Heart right ventricle (tissue), 16 donors: Measurements from ENCODE around the gene MARK3. TPM values are rescaled to one million over a fixed set of nuclear protein-coding genes. Genes with fewer than 3 reads are reported as not detected.

Experiments used
- ATAC-seq, 8 donors: fragments of 200-7000 bp; cut with Tn5 transposase; one replicate each; pipeline ENCODE4 v1.9.1; 2020; ENCODE audit warnings: mild to moderate bottlenecking in 8 of 8, moderate library complexity in 8 of 8, moderate number of reproducible peaks in 1 of 8
- DNase-seq, 2 donors: peaks; one replicate each; pipeline ENCODE4 v3.0.0-alpha.2; 2020
- H3K27ac ChIP-seq, 10 donors: fragments of 200-600 bp; sonication (generic) in 2 of 10; one replicate each; pipeline versions ENCODE4 v1.5.0 to v1.8.0; 2020 to 2022; ENCODE audit warnings: mild to moderate bottlenecking in 3 of 10
- H3K27me3 ChIP-seq, 7 donors: fragments of 200-600 bp; one replicate each; pipeline ENCODE4 v1.8.0; 2021 to 2022; ENCODE audit warnings: mild to moderate bottlenecking in 2 of 7
- H3K36me3 ChIP-seq, 9 donors: fragments of 200-600 bp; sonication (generic) in 1 of 9; one replicate each; pipeline versions ENCODE4 v1.5.0 to v1.8.0; 2020 to 2022; ENCODE audit warnings: mild to moderate bottlenecking in 2 of 9
- H3K4me1 ChIP-seq, 9 donors: fragments of 200-600 bp; sonication (generic) in 1 of 9; one replicate each; pipeline versions ENCODE4 v1.5.0 to v1.8.0; 2020 to 2022; ENCODE audit warnings: mild to moderate bottlenecking in 4 of 9
- H3K4me3 ChIP-seq, 10 donors: fragments of 200-600 bp; sonication (generic) in 2 of 10; one replicate each; pipeline versions ENCODE4 v1.5.0 to v1.8.0; 2020 to 2022; ENCODE audit warnings: mild to moderate bottlenecking in 7 of 10, moderate library complexity in 2 of 10
- H3K9me3 ChIP-seq, 11 donors: fragments of 200-600 bp in 10 of 11; sonication (generic) in 2 of 11; one replicate each; pipeline versions ENCODE4 v1.5.0 to v1.8.0; 2013 to 2022; ENCODE audit warnings: mild to moderate bottlenecking in 2 of 11, control low read depth in 1 of 11, moderate library complexity in 1 of 11
- CTCF ChIP-seq, 9 donors: fragments of 200-600 bp; sonication (generic) in 2 of 9; IDR thresholded peaks; one replicate each; pipeline versions ENCODE4 v1.5.0 to v1.8.0; 2021 to 2022; ENCODE audit warnings: antibody characterized with exemption in 9 of 9, mild to moderate bottlenecking in 5 of 9, moderate library complexity in 1 of 9
- WGBS, 2 donors: extraction: QIAGEN DNeasy Blood & Tissue Kit; methylation state at CpG; one replicate each; pipeline ENCODE4 v1.1.7; 2013; ENCODE audit warnings: inconsistent platforms in 1 of 2; 5-methylcytosine and 5-hydroxymethylcytosine counted together
- intact Hi-C, 10 donors: fragments of 100-400 bp; cut with DNase I; formaldehyde crosslinking; loops; one replicate each; pipeline versions ENCODE4 v1.11.1 to v1.14.2; 2022
- polyA plus RNA-seq, 2 donors: library from polyadenylated mRNA; stranded (reverse); fragments of 200-250 nt; gene quantifications; one replicate each; pipeline ENCODE4 v1.2.3, GENCODE V29; 2013
- total RNA-seq, 10 donors: library from RNA; stranded (reverse); fragmentation: NEBNext Ultra II Directional in 3 of 10; extraction: Animal tissue kit (Norgen Biotek cat#: 25700) in 3 of 10; gene quantifications; one replicate each; pipeline versions ENCODE4 v1.2.1 to v1.2.4, GENCODE V29; 2021 to 2023
- donor health status: Arrhythmogenic right ventricular cardiomyopathy.
- donor health status: ischemic (EF 13 %, LVEDD 7.1; RV severe dilation, severe dysfunction).
- donor health status: healthy with polysubstance abuse.
- donor health status: DM: no; HTN: yes; CAD: no.
- donor health status: DM: no; HTN: no; CAD: no.
- donor health status: ischemic (EF 25% LVEDD 6.9; RV normal size, moderate dysfunction).
- donor health status: ischemic (EF 25% LVEDD 5.7; RV mildly dilated, moderate dysfunction).
- donor health status: healthy.
- donor health status: DM: yes; HTN: yes; CAD: no.
- donor health status: Ischemic cardiomyopathy.
- donor health status: ischemic (EF 35%, LVEDD 5.7; RV mildly dilated, moderate dysfunction).
- donor health status: nonischemic (EF 11% LVEDD 7.7; RV severe dilation, severe dysfunction).
- donor health status: DM: yes; HTN: yes; CAD: no.
- donor health status: PGD.
- donor health status: ischemic (EF 29% LVEDD 5.4; RV normal size, mild dysfunction).
- donor health status: nonischemic (EF 23%, LVEDD 6.1; RV moderate dilation, normal function).

The MARK3 gene
- total and polyA plus RNA-seq, 12 donors = 62.3 to 246 (median 77.1) TPM

DNA sequence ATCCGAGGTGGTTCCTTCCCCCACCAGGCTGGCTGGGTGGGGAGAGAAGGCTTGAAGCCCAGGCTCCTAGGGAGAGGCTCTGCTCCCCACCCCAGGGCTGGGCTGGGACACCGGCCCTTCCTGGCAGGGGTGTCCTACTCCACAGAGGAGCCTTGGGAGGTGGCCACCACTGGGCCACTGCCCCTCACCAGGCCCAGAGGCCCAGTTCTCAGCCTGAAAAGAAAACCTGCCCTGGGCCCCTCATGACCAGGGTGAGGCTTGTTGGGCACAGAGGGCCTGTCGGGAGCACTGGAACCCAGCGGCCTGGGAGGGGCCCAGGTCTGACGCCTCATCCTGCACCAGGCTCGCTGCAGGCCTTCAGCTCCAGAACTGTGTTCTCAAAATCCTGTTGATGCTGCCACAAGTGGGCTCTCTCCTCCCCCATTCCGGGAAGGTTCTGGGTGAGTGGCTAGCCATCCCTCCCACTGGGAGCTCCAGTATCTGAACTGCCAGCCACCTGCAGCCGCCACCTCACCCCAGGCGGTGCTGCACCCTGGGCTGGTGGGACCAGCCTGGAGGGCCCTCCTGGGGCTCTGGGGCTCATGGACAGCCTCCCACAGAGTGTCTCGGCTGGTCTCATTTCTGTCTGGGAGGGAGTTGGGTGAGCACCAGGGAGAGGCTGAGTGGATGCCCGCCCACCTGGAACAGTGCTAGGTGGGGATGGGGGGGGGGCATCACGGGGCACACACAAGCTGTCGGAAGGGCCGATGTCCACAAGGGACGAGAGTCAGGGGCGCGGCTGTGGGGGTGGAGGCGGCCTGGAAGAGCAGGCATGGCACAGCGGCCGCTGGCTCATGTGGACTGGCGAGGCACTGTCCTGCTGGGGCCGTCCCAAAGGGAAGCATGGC is 165.5 kb downstream of the MARK3 start:
- peaks cover 0 to 5% (median 0%) of the 10 kb centered on the region in 9 donors for H3K36me3 ChIP-seq
- H3K27ac ChIP-seq = peak overlapping the region; percentile 63 to 95 (median 88)
- H3K4me3 ChIP-seq = peak overlapping the region in 5 of 10 donors; percentile 2 to 40 (median 30)
- ATAC-seq = peak; percentile 4 to 25 (median 12)
- peak in 1 of 2 donors; percentile 24 for DNase-seq
- 69 to 71% methylated on average over 18 to 22 of the region's 22 CpGs for WGBS, 2 donors
- intact Hi-C loops = loop anchor here in 1 of 10 donors (5.0 kb wide), 1 partner anchor 48 kb away; no protein-coding TSS in a partner anchor
- no peak for TF ChIP-seq CTCF (IDR thresholded peaks at IDR 0.05)
- no peaks in the 10 kb centered on the region for H3K27me3 ChIP-seq
- H3K4me1 ChIP-seq = peaks cover 22 to 87% (median 56%) of the 10 kb centered on the region in 9 donors
- H3K9me3 ChIP-seq = no peaks in the 10 kb centered on the region

- WGBS, 2 donors = 39 to 50% methylated on average over 16 to 17 of the region's 17 CpGs
- H3K4me1 ChIP-seq = peaks cover 23 to 91% (median 62%) of the 10 kb centered on the region in 9 donors
- DNase-seq = peak in 1 of 2 donors; percentile 65
- peak overlapping the region in 5 of 10 donors; percentile 2 to 40 (median 30) for H3K4me3 ChIP-seq
- H3K27me3 ChIP-seq = no peaks in the 10 kb centered on the region
- no peaks in the 10 kb centered on the region for H3K9me3 ChIP-seq
- intact Hi-C loops = loop anchor here in 1 of 10 donors (5.0 kb wide), 1 partner anchor 49 kb away; no protein-coding TSS in a partner anchor
- peaks cover 0 to 5% (median 0%) of the 10 kb centered on the region in 9 donors for H3K36me3 ChIP-seq
- TF ChIP-seq CTCF (IDR thresholded peaks at IDR 0.05) = no peak
- H3K27ac ChIP-seq = peak overlapping the region; percentile 63 to 95 (median 88)
- peak; percentile 9 to 72 (median 36) for ATAC-seq
Measured at GRCh38 chr14:103551338-103551762, 166.1 kb downstream of the MARK3 start.

DNA sequence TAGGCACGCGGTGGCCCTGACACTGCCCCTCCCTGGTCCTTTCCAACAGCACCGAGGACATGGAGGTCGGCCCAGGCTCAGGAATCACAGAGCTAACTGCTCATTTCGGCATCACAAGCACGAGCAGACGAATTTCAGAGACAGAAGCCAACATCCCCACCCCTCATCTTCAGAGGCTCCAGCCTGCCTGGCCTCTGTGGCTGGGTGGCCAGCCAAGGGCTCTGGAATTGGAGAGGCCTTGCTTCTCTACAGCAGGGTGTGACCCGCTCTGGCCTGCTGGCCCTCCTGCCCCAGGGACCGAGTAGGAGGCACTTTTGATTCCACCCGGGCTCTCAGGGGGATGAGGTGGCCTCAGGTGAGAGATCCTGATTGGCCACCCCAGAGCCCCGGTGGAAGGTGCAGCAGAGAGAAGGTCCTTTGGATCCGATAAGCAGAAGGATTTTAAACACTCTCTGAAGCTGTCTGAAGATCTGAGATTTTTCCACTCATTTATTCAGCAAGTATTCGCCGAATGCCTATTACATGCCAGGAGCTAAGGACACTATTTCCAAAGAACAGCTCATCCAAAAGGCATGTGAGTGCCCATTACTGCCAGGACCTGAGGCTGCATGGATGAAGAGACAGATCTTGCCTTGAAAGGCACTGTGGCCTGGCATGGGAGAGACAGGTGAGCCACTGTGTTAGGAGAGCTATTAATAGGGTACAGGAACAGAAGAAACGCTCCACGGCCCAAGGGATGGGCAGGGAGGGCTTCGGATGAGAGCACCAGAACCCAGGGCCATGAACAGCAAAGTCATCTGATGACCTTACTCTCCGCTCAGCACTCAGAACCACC is 167.0 kb downstream of the MARK3 start:
- Histone ChIP-seq H3K27me3 (no peaks in the 10 kb centered on the region), H3K4me1 (peaks cover 24 to 91% (median 63%) of the 10 kb centered on the region in 9 donors), H3K4me3 (peak overlapping the region in 5 of 10 donors; percentile 2 to 40 (median 30)), H3K9me3 (no peaks in the 10 kb centered on the region), H3K27ac (peak overlapping the region; percentile 63 to 95 (median 88)), H3K36me3 (peaks cover 0 to 14% (median 0%) of the 10 kb centered on the region in 9 donors)
- intact Hi-C loops = loop anchor here in 1 of 10 donors (5.0 kb wide), 1 partner anchor 50 kb away; no protein-coding TSS in a partner anchor
- peak in 1 of 2 donors; percentile 49 for DNase-seq
- no peak for TF ChIP-seq CTCF (IDR thresholded peaks at IDR 0.05)
- ATAC-seq = peak; percentile 12 to 63 (median 50)
- 37 to 52% methylated on average over 18 of the region's 18 CpGs for WGBS, 2 donors

GRCh38 chr14:103552846-103553210 is 167.6 kb downstream of the MARK3 start:
- Histone ChIP-seq H3K36me3 (peaks cover 0 to 20% (median 0%) of the 10 kb centered on the region in 9 donors), H3K27ac (peak overlapping the region; percentile 63 to 95 (median 88)), H3K27me3 (no peaks in the 10 kb centered on the region), H3K9me3 (no peaks in the 10 kb centered on the region), H3K4me3 (peak overlapping the region in 1 of 10 donors; percentile 12), H3K4me1 (peaks cover 30 to 96% (median 69%) of the 10 kb centered on the region in 9 donors)
- intact Hi-C loops = loop anchor here in 1 of 10 donors (5.0 kb wide), 1 partner anchor 51 kb away; no protein-coding TSS in a partner anchor
- 93 to 95% methylated on average over 11 of the region's 11 CpGs for WGBS, 2 donors
- ATAC-seq (no peak), DNase-seq (no peak)
- TF ChIP-seq CTCF (IDR thresholded peaks at IDR 0.05) = no peak
